Breast epithelium (tissue), 3 donors: ENCODE measurements around the gene ZNF862.

Source experiments
- POLR2A ChIP-seq: fragments of 450-650 bp; IDR thresholded peaks from one replicate; pipeline ENCODE4 v1.6.1; 2016; ENCODE audit warnings: antibody characterized with exemption, mild to moderate bottlenecking, moderate library complexity
- TF ChIP-seq, protein P1 (sequence below), 3 donors: fragments of 450-650 bp; IDR thresholded peaks; one replicate each; pipeline ENCODE4 v1.5.1; 2016 to 2017; ENCODE audit warnings: antibody characterized with exemption in 3 of 3, mild to moderate bottlenecking in 3 of 3, moderate library complexity in 3 of 3

- TF ChIP-seq, protein P1, sequence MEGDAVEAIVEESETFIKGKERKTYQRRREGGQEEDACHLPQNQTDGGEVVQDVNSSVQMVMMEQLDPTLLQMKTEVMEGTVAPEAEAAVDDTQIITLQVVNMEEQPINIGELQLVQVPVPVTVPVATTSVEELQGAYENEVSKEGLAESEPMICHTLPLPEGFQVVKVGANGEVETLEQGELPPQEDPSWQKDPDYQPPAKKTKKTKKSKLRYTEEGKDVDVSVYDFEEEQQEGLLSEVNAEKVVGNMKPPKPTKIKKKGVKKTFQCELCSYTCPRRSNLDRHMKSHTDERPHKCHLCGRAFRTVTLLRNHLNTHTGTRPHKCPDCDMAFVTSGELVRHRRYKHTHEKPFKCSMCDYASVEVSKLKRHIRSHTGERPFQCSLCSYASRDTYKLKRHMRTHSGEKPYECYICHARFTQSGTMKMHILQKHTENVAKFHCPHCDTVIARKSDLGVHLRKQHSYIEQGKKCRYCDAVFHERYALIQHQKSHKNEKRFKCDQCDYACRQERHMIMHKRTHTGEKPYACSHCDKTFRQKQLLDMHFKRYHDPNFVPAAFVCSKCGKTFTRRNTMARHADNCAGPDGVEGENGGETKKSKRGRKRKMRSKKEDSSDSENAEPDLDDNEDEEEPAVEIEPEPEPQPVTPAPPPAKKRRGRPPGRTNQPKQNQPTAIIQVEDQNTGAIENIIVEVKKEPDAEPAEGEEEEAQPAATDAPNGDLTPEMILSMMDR (IDR thresholded peaks at IDR 0.05): no peak
- TF ChIP-seq POLR2A: no peak
These were observed 15.0 kb downstream of the ZNF862 start for GRCh38 chr7:149853157-149853556.
